ENCODE results near the gene PTGES. TPM values are rescaled to one million over a fixed set of nuclear protein-coding genes. Genes with fewer than 3 reads are reported as not detected.

Gene PTGES
- total RNA-seq, 1 donor from 2014 or later, result 1.0 TPM

DNA sequence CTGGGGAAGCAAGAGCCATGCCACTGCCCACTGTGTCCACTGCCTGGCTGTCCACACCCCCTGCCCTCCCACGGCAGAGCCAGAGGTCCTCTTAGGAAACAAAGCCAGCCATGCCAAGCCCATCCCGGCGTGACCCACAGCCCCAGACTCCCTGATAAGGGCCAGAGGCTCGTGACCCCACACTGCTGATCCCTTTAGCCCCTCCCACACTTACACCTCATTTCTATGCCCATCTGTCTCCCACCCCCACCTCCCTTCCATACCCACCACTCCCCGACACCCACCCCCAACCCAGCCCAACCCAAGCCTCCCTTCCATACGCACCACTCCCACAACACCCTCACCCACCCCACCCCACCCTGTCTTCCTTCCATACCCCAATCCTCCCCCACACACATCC lies 17.3 kb downstream of the PTGES start:
- Mint-ChIP-seq H3K4me3 (ENCODE audit: unreplicated experiment) (no peak overlapping the region), H3K9me3 (ENCODE audit: unreplicated experiment) (no peaks in the 10 kb centered on the region), H3K4me1 (ENCODE audit: low read depth, unreplicated experiment) (no peaks in the 10 kb centered on the region), H3K27ac (ENCODE audit: unreplicated experiment) (no peak overlapping the region), H3K36me3 (ENCODE audit: unreplicated experiment) (no peaks in the 10 kb centered on the region), H3K27me3 (ENCODE audit: unreplicated experiment) (peaks cover 6% of the 10 kb centered on the region)
- no peak for DNase-seq
- TF ChIP-seq CTCF (IDR thresholded peaks at IDR 0.05; ENCODE audit: partially characterized antibody, unreplicated experiment), result no peak

GRCh38 chr9:129733632-129733953 lies 19.2 kb downstream of the PTGES start:
- no peaks in the 10 kb centered on the region for H3K4me1 Mint-ChIP-seq (ENCODE audit: low read depth, unreplicated experiment)
- H3K27ac Mint-ChIP-seq (ENCODE audit: unreplicated experiment), result no peak overlapping the region
- no peak for TF ChIP-seq CTCF (IDR thresholded peaks at IDR 0.05; ENCODE audit: partially characterized antibody, unreplicated experiment)

GRCh38 chr9:129732946-129733631 lies 19.8 kb downstream of the PTGES start:
- Mint-ChIP-seq H3K4me1 (ENCODE audit: low read depth, unreplicated experiment) (no peaks in the 10 kb centered on the region), H3K9me3 (ENCODE audit: unreplicated experiment) (no peaks in the 10 kb centered on the region), H3K36me3 (ENCODE audit: unreplicated experiment) (no peaks in the 10 kb centered on the region), H3K27ac (ENCODE audit: unreplicated experiment) (no peak overlapping the region), H3K27me3 (ENCODE audit: unreplicated experiment) (peaks cover 4% of the 10 kb centered on the region), H3K4me3 (ENCODE audit: unreplicated experiment) (no peak overlapping the region)
- TF ChIP-seq CTCF (IDR thresholded peaks at IDR 0.05; ENCODE audit: partially characterized antibody, unreplicated experiment), result no peak
- DNase-seq, result no peak

More at GRCh38 chr9:129733632-129733953, 19.2 kb downstream of the PTGES start:
- Mint-ChIP-seq H3K36me3 (ENCODE audit: unreplicated experiment) (no peaks in the 10 kb centered on the region), H3K27me3 (ENCODE audit: unreplicated experiment) (peaks cover 4% of the 10 kb centered on the region), H3K9me3 (ENCODE audit: unreplicated experiment) (no peaks in the 10 kb centered on the region), H3K4me3 (ENCODE audit: unreplicated experiment) (no peak overlapping the region)
- DNase-seq, result no peak

DNA sequence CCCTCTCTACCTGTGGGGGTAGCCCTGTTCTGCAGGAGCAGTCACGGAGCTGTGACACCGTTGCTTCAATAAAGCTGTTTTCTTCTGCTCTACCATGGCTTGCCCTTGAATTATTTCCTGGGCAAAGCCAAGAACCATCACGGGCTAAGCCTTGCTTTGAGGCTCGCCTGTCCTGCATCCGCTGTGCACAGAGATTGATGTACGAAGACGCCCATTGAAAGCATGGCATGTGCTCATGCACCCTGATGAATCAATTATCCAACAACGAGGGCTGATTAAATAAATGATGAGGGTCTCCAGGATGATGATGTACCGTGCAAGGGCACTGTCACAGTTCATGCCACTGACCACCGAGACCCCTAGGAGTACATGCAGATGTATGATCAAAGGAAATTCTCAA lies 20.7 kb downstream of the PTGES start:
- no peaks in the 10 kb centered on the region for H3K9me3 Mint-ChIP-seq (ENCODE audit: unreplicated experiment)

More for the DNA sequence above, 20.7 kb downstream of the PTGES start:
- Mint-ChIP-seq H3K27ac (ENCODE audit: unreplicated experiment) (no peak overlapping the region), H3K36me3 (ENCODE audit: unreplicated experiment) (no peaks in the 10 kb centered on the region), H3K27me3 (ENCODE audit: unreplicated experiment) (peaks cover 3% of the 10 kb centered on the region), H3K4me3 (ENCODE audit: unreplicated experiment) (no peak overlapping the region), H3K4me1 (ENCODE audit: low read depth, unreplicated experiment) (no peaks in the 10 kb centered on the region)
- no peak for DNase-seq
- TF ChIP-seq CTCF (IDR thresholded peaks at IDR 0.05; ENCODE audit: partially characterized antibody, unreplicated experiment), result no peak

Measured in glutamatergic neuron (in vitro differentiated cells).